D721Med (cell line): Measurements from ENCODE around the gene GP1BA.
A peak's percentile ranks its signal among the peaks of the same experiment; 100 is the strongest.

Source experiments
- DNase-seq: peaks from one replicate; pipeline ENCODE4 v3.0.0; 2011; ENCODE audit warnings: low spot score; ENCODE audit not compliant: insufficient read length
- FAIRE-seq: peaks from 2 replicates; lab custom pipeline; 2011; peaks lifted over from hg19 to GRCh38; lab: Jason Lieb, UNC
- CTCF ChIP-seq: IDR thresholded peaks from 2 replicates; pipeline ENCODE4 v1.5.1; 2012; ENCODE audit warnings: mild to moderate bottlenecking, control low read depth; ENCODE audit not compliant: insufficient read depth; ENCODE audit errors: missing control alignments

Gene GP1BA

GRCh38 chr17:4897785-4898184 is 34.3 kb upstream of the GP1BA start:
- DNase-seq: no peak
- no peak for TF ChIP-seq CTCF
- FAIRE-seq: no peak

- no peak for FAIRE-seq
- TF ChIP-seq CTCF: no peak
Observed at GRCh38 chr17:4898351-4898750, 33.7 kb upstream of the GP1BA start.

GRCh38 chr17:4898927-4899326 is 33.1 kb upstream of the GP1BA start:
- no peak for FAIRE-seq
- peak; percentile 7 for DNase-seq
- no peak for TF ChIP-seq CTCF

More at GRCh38 chr17:4898351-4898750, 33.7 kb upstream of the GP1BA start:
- peak; percentile 8 for DNase-seq

GRCh38 chr17:4899341-4900230 is 32.5 kb upstream of the GP1BA start, which contains the start of gene C17orf107:
C17orf107 (plus strand) TSS chr17:4899536; CDS start chr17:4899763, 227 bp downstream.
- FAIRE-seq (no peak), DNase-seq (no peak)
- TF ChIP-seq CTCF: no peak

GRCh38 chr17:4900231-4901107 is 31.6 kb upstream of the GP1BA start:
- DNase-seq (no peak), FAIRE-seq (no peak)
- TF ChIP-seq CTCF: no peak

- no peak for DNase-seq
- TF ChIP-seq CTCF: no peak
- no peak for FAIRE-seq
Observed at GRCh38 chr17:4901108-4901647, 30.9 kb upstream of the GP1BA start.
